SK-N-SH (cell line): ENCODE results near the gene NLRC5. TPM values are rescaled to one million over a fixed set of nuclear protein-coding genes. Genes with fewer than 3 reads are reported as not detected.
A peak's percentile ranks its signal among the peaks of the same experiment; 100 is the strongest.

Experiments
- CTCF ChIA-PET: fragments of 300-600, 350-600 bp; formaldehyde crosslinking; extraction: SDS; loops from one replicate; lab custom pipeline; 2021; lab: Yijun Ruan, JAX
- POLR2A ChIA-PET: fragments of 350-600 bp; sonication (Branson Sonifier 250); formaldehyde crosslinking; extraction: SDS; loops from one replicate; lab custom pipeline; 2020; ENCODE audit warnings: antibody characterized with exemption, inconsistent platforms; lab: Yijun Ruan, JAX
- DNase-seq: peaks from one replicate; pipeline ENCODE4 v3.0.0; 2012
- H2AFZ ChIP-seq: fragments of 200-600 bp; sonication (generic); 2 replicates; pipeline ENCODE4 v1.8.1; 2016; ENCODE audit warnings: antibody characterized with exemption, mild to moderate bottlenecking, low read depth
- H3F3A ChIP-seq: fragments of 200-600 bp; sonication (generic); replicated peaks from 2 replicates; pipeline ENCODE3; 2016; ENCODE audit warnings: antibody characterized with exemption, mild to moderate bottlenecking; ENCODE audit not compliant: insufficient read depth
- H3K27ac ChIP-seq, 2 experiments: fragments of 200-500 bp in 1 of 2; fragments of 200-600 bp in 1 of 2; sonication (Bioruptor generic) in 1 of 2; sonication (generic), shearing (Covaris generic) in 1 of 2; 2 replicates each; pipeline versions ENCODE4 v1.5.1 to v1.6.1; 2014 to 2016; ENCODE audit warnings: low read depth in 2 of 2, inconsistent platforms in 1 of 2, low read length in 1 of 2, mild to moderate bottlenecking in 1 of 2, mixed read lengths in 1 of 2
- H3K27me3 ChIP-seq: fragments of 200-600 bp; sonication (generic), shearing (Covaris generic); 2 replicates; pipeline ENCODE4 v1.6.1; 2016; ENCODE audit warnings: mixed run types; ENCODE audit not compliant: insufficient read depth
- H3K36me3 ChIP-seq, 2 experiments: fragments of 200-500 bp in 1 of 2; fragments of 200-600 bp in 1 of 2; sonication (Bioruptor generic) in 1 of 2; sonication (generic) in 1 of 2; replicated peaks in 1 of 2; 2 replicates each; pipeline versions ENCODE3 to v1.5.1; 2014 to 2016; ENCODE audit warnings: low read length in 1 of 2, mild to moderate bottlenecking in 1 of 2; ENCODE audit not compliant: insufficient read depth in 2 of 2, control insufficient read depth in 1 of 2
- H3K4me1 ChIP-seq, 2 experiments: fragments of 200-500 bp in 1 of 2; fragments of 200-600 bp in 1 of 2; sonication (Bioruptor generic) in 1 of 2; sonication (generic), shearing (Covaris generic) in 1 of 2; 2 replicates each; pipeline versions ENCODE4 v1.5.1 to v1.6.1; 2014 to 2016; ENCODE audit warnings: low read depth in 1 of 2, low read length in 1 of 2, mixed run types in 1 of 2; ENCODE audit not compliant: insufficient read depth in 2 of 2, control insufficient read depth in 1 of 2
- H3K4me2 ChIP-seq: fragments of 200-600 bp; sonication (generic), shearing (Covaris generic); 2 replicates; pipeline ENCODE4 v1.6.1; 2017; ENCODE audit warnings: mixed run types
- H3K4me3 ChIP-seq, 2 experiments: fragments of 200-500 bp in 1 of 2; fragments of 200-600 bp in 1 of 2; sonication (Bioruptor generic) in 1 of 2; sonication (generic), shearing (Covaris generic) in 1 of 2; 2 replicates each; pipeline versions ENCODE4 v1.5.1 to v1.8.1; 2014 to 2016; ENCODE audit warnings: low read depth in 2 of 2, inconsistent platforms in 1 of 2, low read length in 1 of 2, mild to moderate bottlenecking in 1 of 2, mixed read lengths in 1 of 2, moderate library complexity in 1 of 2
- H3K79me2 ChIP-seq: fragments of 200-600 bp; sonication (generic); 2 replicates; pipeline ENCODE4 v1.8.1; 2017; ENCODE audit warnings: mild to moderate bottlenecking; ENCODE audit not compliant: insufficient read depth
- H3K9ac ChIP-seq: fragments of 200-600 bp; sonication (generic); 2 replicates; pipeline ENCODE4 v1.6.1; 2017; ENCODE audit warnings: mixed run types
- H3K9me2 ChIP-seq: fragments of 200-600 bp; sonication (generic); 2 replicates; pipeline ENCODE4 v1.6.1; 2017; ENCODE audit warnings: mixed run types
- H3K9me3 ChIP-seq: fragments of 200-600 bp; sonication (generic); 2 replicates; pipeline ENCODE4 v1.6.1; 2017; ENCODE audit warnings: mixed run types, mild to moderate bottlenecking, moderate library complexity
- H4K20me1 ChIP-seq: fragments of 200-600 bp; sonication (generic); 2 replicates; pipeline ENCODE4 v1.6.1; 2017; ENCODE audit warnings: mild to moderate bottlenecking, mixed run types; ENCODE audit not compliant: insufficient read depth
- EZH2phosphoT487 ChIP-seq: fragments of 200-600 bp; sonication (generic); IDR thresholded peaks from 2 replicates; pipeline ENCODE4 v1.6.1; 2017; ENCODE audit warnings: low read depth, mixed run types, mild to moderate bottlenecking, antibody characterized with exemption, moderate library complexity, borderline replicate concordance
- FOSL2 ChIP-seq: IDR thresholded peaks from 2 replicates; pipeline ENCODE4 v1.4.0; 2012; ENCODE audit warnings: low read depth, mild to moderate bottlenecking, moderate library complexity, borderline replicate concordance
- MEF2A ChIP-seq: IDR thresholded peaks from 2 replicates; pipeline ENCODE4 v1.4.0; 2012; ENCODE audit warnings: low read depth, borderline replicate concordance
- POLR2AphosphoS5 ChIP-seq: IDR thresholded peaks from 2 replicates; pipeline ENCODE4 v1.6.1; 2012; ENCODE audit warnings: low read depth, low read length
- WGBS: methylation state at CpG from one replicate; pipeline ENCODE4 v1.1.6; 2017; ENCODE audit warnings: low lambda C conversion rate; 5-methylcytosine and 5-hydroxymethylcytosine counted together
- polyA plus RNA-seq, 3 experiments: library from polyadenylated mRNA; depleted of rRNA; stranded (reverse); fragments of >200 nt; gene quantifications; 2 replicates each; pipeline ENCODE4 v1.2.3, GENCODE V29; 2012
- TF ChIP-seq, protein P1 (sequence below): fragments of 200-600 bp; sonication (generic); IDR thresholded peaks from 2 replicates; pipeline ENCODE4 v1.6.1; 2017; ENCODE audit warnings: antibody characterized with exemption, mild to moderate bottlenecking, moderate library complexity

NLRC5 gene
- polyA plus RNA-seq, 1 of the 3 experiments (the other 2 are of a cell fraction): 6.5 TPM

DNA sequence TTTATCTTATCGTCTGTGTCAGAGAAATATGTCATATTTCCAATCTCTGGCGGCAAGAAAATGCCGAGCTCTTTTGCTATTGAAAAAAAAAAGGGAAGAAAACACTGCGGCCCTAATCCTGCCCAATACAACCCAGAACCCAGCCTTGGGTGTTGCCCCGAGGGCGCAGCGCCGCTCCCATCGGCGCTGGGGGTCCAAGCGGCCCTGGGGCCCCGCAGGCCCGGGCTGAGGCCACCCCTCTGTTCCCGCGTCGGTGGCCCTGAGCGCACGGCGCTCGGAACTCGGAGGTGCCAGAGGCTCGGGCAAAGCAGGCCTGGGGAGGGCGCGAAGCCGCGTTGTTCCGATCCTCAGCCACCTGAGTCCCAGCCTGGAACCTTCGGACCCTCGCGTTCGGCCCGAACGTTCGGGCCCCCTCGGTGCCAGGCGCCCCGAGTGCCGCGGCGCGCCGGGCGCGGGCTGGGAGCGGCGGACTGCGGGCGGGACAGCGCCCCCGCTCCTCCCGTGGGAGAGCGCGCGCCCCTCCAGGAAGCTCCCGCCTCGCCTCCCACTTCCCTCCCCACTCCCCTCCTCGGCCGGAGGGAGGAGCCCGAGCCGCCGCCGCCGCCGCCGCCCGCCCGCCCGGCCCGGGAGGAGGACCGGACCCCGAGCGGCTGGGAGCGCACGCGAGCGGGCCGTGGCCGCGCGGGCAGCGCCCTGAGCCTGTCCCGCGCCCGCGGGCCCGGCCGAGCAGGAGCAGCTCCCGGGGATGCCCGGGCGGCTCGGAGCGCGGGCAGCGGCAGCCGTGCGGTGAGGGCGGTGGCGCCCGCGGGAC, 102.8 kb downstream of the NLRC5 start, which contains the start of gene CPNE2:
Gene CPNE2, plus strand, starts transcription at position 609 of the 811 bp plus-strand sequence. CDS start 18,160 bp downstream, outside the sequence.
- WGBS: 0% methylated on average over 19 of the region's 100 CpGs
- peaks cover 4% of the 10 kb centered on the region for H3F3A ChIP-seq
- H3K27me3 ChIP-seq: no peaks in the 10 kb centered on the region
- 0 out of 2 replicates have a peak, but pooled peaks cover 6% of the 10 kb centered on the region for H4K20me1 ChIP-seq
- peak within 1 kb of the TSS; percentile 36 to 51; a peak in 2 of 4 replicates for H3K27ac ChIP-seq
- H3K4me1 ChIP-seq: peaks cover 12 to 25% of the 10 kb centered on the region in 2 experiments; a peak in 1 of 4 replicates
- H3K4me2 ChIP-seq: peak within 1 kb of the TSS; percentile 100
- H3K9me3 ChIP-seq: no peaks in the 10 kb centered on the region
- H3K9me2 ChIP-seq: no peaks in the 10 kb centered on the region
- peaks cover 18% of the 10 kb centered on the region; the same call in 1 of the 2 replicates for H3K79me2 ChIP-seq
- ChIA-PET POLR2A (interaction anchor here (1.0 to 3.0 kb wide), 3 partner anchors 11 to 151 kb away, joined by 3 to 15 read pairs (median 6); partner anchors contain the start of genes PSME3IP1 and RSPRY1), CTCF (interaction anchor here (0.6 to 3.7 kb wide), 46 partner anchors 8 to 556 kb away, joined by 3 to 67 read pairs (median 4); no protein-coding TSS in a partner anchor)
- TF ChIP-seq EZH2phosphoT487 (no peak), POLR2AphosphoS5 (0 out of 2 replicates have a peak, but pooled peaks have one; percentile 7)
- H2AFZ ChIP-seq: peak within 1 kb of the TSS; percentile 97
- H3K4me3 ChIP-seq: peak within 1 kb of the TSS; percentile 75 to 81
- H3K36me3 ChIP-seq: no peaks in the 10 kb centered on the region
- DNase-seq: peak; percentile 95
- H3K9ac ChIP-seq: peak within 1 kb of the TSS; percentile 85

DNA sequence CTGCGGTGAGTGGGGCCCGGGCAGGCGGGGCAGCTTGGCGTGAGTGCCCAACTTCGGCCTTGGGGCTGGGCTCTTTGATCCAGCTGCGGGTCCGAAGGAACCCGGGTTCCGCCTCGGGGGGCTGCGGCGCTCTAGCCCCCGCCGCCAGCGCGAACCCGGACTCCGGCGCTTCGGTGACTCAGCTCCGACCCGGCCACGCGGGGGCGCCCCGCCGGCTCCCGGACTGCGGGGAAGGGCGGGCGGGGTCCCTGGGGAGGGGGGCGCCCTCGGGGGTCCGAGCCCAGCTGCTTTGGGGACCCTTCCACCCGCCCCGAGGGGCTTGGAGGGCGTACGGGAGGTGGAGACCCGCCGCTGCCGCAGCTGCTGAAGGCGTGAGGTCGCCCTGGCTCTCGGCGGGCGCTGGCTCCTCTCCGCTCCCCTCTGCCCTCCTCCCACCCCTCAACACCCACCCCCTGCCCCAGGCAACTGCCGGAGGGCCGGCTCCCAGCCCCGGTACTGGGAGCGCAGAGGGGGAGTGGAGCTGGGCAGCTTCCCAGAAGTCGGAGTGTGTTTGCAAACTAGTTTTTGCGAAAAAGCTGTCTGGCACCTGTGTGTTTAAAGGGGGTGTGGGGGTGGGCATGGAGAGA, 103.5 kb downstream of the NLRC5 start:
- ChIA-PET POLR2A (interaction anchor here (1.0 to 3.0 kb wide), 3 partner anchors 10 to 151 kb away, joined by 3 to 15 read pairs (median 6); partner anchors contain the start of genes PSME3IP1 and RSPRY1), CTCF (interaction anchor here (0.6 to 3.7 kb wide), 49 partner anchors 9 to 555 kb away, joined by 3 to 67 read pairs (median 4); partner anchors contain the start of gene RSPRY1)
- DNase-seq: peak; percentile 85
- H3K36me3 ChIP-seq: peaks cover 0 to 4% of the 10 kb centered on the region in 2 experiments
- peak overlapping the region; percentile 63 for H3K9ac ChIP-seq
- H3K27me3 ChIP-seq: no peaks in the 10 kb centered on the region
- peaks cover 4% of the 10 kb centered on the region for H3F3A ChIP-seq
- no peak overlapping the region; a peak in 1 of 4 replicates for H3K27ac ChIP-seq
- H3K9me2 ChIP-seq: no peaks in the 10 kb centered on the region
- no peak overlapping the region for H2AFZ ChIP-seq
- peaks cover 18% of the 10 kb centered on the region; the same call in 1 of the 2 replicates for H3K79me2 ChIP-seq
- 3% methylated on average over 13 of the region's 53 CpGs for WGBS
- peaks cover 12 to 25% of the 10 kb centered on the region in 2 experiments; a peak in 1 of 4 replicates for H3K4me1 ChIP-seq
- TF ChIP-seq MEF2A: no peak
- TF ChIP-seq, protein P1, sequence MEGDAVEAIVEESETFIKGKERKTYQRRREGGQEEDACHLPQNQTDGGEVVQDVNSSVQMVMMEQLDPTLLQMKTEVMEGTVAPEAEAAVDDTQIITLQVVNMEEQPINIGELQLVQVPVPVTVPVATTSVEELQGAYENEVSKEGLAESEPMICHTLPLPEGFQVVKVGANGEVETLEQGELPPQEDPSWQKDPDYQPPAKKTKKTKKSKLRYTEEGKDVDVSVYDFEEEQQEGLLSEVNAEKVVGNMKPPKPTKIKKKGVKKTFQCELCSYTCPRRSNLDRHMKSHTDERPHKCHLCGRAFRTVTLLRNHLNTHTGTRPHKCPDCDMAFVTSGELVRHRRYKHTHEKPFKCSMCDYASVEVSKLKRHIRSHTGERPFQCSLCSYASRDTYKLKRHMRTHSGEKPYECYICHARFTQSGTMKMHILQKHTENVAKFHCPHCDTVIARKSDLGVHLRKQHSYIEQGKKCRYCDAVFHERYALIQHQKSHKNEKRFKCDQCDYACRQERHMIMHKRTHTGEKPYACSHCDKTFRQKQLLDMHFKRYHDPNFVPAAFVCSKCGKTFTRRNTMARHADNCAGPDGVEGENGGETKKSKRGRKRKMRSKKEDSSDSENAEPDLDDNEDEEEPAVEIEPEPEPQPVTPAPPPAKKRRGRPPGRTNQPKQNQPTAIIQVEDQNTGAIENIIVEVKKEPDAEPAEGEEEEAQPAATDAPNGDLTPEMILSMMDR: peak; percentile 65
- TF ChIP-seq FOSL2: peak; percentile 49; the same call in 1 of the 2 replicates
- no peaks in the 10 kb centered on the region for H3K9me3 ChIP-seq
- 0 out of 2 replicates have a peak, but pooled peaks cover 6% of the 10 kb centered on the region for H4K20me1 ChIP-seq
- peak overlapping the region; percentile 70 to 75 for H3K4me3 ChIP-seq
- H3K4me2 ChIP-seq: peak overlapping the region; percentile 92
